WTC11 (cell line): ENCODE results near the gene FOLR1. TPM values are rescaled to one million over a fixed set of nuclear protein-coding genes. Genes with fewer than 3 reads are reported as not detected.
A peak's percentile ranks its signal among the peaks of the same experiment; 100 is the strongest.

Experiments
- ATAC-seq: fragments of 200-7000 bp; cut with Tn5 transposase; 2 replicates; pipeline ENCODE4 v1.10.0; 2021; ENCODE audit warnings: mild to moderate bottlenecking, moderate library complexity
- CTCF ChIA-PET: fragments of 300-600 bp; sonication (Branson Sonifier 250); formaldehyde crosslinking; loops from one replicate; lab custom pipeline; 2021; ENCODE audit warnings: antibody characterized with exemption; lab: Charles Lee
- POLR2A ChIA-PET: fragments of 350-600 bp; sonication (Branson Sonifier 250); formaldehyde crosslinking; loops from one replicate; lab custom pipeline; 2021; ENCODE audit warnings: antibody characterized with exemption; lab: Charles Lee
- DNase-seq: peaks from one replicate; pipeline ENCODE4 v3.0.0; 2021; ENCODE audit warnings: low spot score
- H3K27ac Mint-ChIP-seq: 2 replicates; pipeline ENCODE4 v1.8.0; 2021; ENCODE audit warnings: mixed read lengths
- H3K27me3 Mint-ChIP-seq: 2 replicates; pipeline ENCODE4 v1.8.0; 2021; ENCODE audit warnings: low read depth, mild to moderate bottlenecking, moderate library complexity, mixed read lengths
- H3K36me3 Mint-ChIP-seq: 2 replicates; pipeline ENCODE4 v1.8.0; 2021; ENCODE audit warnings: mixed read lengths
- H3K4me1 Mint-ChIP-seq: 2 replicates; pipeline ENCODE4 v1.8.0; 2022; ENCODE audit warnings: mixed read lengths
- H3K4me3 Mint-ChIP-seq: 2 replicates; pipeline ENCODE4 v1.8.0; 2021; ENCODE audit warnings: mild to moderate bottlenecking, moderate library complexity, mixed read lengths
- H3K9me3 Mint-ChIP-seq: 2 replicates; pipeline ENCODE4 v1.8.0; 2021; ENCODE audit warnings: mixed read lengths
- EMX1 ChIP-seq: fragments of 250-450 bp; sonication (Bioruptor Pico); IDR thresholded peaks from 2 replicates; pipeline ENCODE4 v1.8.0; 2021; ENCODE audit warnings: mild to moderate bottlenecking
- FOXP1 ChIP-seq: sonication (generic); formaldehyde crosslinking; IDR thresholded peaks from 2 replicates; pipeline ENCODE4 v1.8.0; 2022; ENCODE audit warnings: missing genetic modification reagents, mild to moderate bottlenecking, moderate library complexity, borderline replicate concordance
- GRHL2 ChIP-seq: fragments of 250-450 bp; sonication (Bioruptor Pico); IDR thresholded peaks from 2 replicates; pipeline ENCODE4 v1.8.0; 2022; ENCODE audit warnings: mild to moderate bottlenecking, moderate library complexity; ENCODE audit not compliant: insufficient replicate concordance, severe bottlenecking
- GTF2I ChIP-seq: fragments of 250-450 bp; sonication (Bioruptor Pico); conservative IDR thresholded peaks from 2 replicates; pipeline ENCODE4 v1.4.0; 2021; ENCODE audit warnings: mild to moderate bottlenecking
- HMGA2 ChIP-seq: fragments of 250-450 bp; sonication (Bioruptor Pico); IDR thresholded peaks from 2 replicates; pipeline ENCODE4 v1.4.0; 2021; ENCODE audit warnings: mild to moderate bottlenecking, moderate library complexity
- JAZF1 ChIP-seq: fragments of 250-450 bp; sonication (Bioruptor Pico); IDR thresholded peaks from 2 replicates; pipeline ENCODE4 v1.9.0; 2021; ENCODE audit warnings: moderate library complexity, mild to moderate bottlenecking, inconsistent platforms
- MYBL2 ChIP-seq: sonication (generic); formaldehyde crosslinking; IDR thresholded peaks from 2 replicates; pipeline ENCODE4 v1.8.1; 2023; ENCODE audit warnings: mild to moderate bottlenecking, moderate library complexity, missing genetic modification reagents
- NFATC4 ChIP-seq: fragments of 250-450 bp; sonication (Bioruptor Pico); IDR thresholded peaks from 2 replicates; pipeline ENCODE4 v1.9.0; 2021; ENCODE audit warnings: mild to moderate bottlenecking
- NFE2L1 ChIP-seq: sonication (generic); formaldehyde crosslinking; IDR thresholded peaks from 2 replicates; pipeline ENCODE4 v1.8.1; 2023; ENCODE audit warnings: missing genetic modification reagents
- NR1H2 ChIP-seq: sonication (generic); formaldehyde crosslinking; IDR thresholded peaks from 2 replicates; pipeline ENCODE4 v1.9.0; 2021; ENCODE audit warnings: mild to moderate bottlenecking, moderate library complexity, missing genetic modification reagents
- PRRX2 ChIP-seq: fragments of 250-450 bp; sonication (Bioruptor Pico); IDR thresholded peaks from 2 replicates; pipeline ENCODE4 v1.8.0; 2021; ENCODE audit warnings: mild to moderate bottlenecking
- TCF7 ChIP-seq: sonication (generic); formaldehyde crosslinking; IDR thresholded peaks from 2 replicates; pipeline ENCODE4 v1.8.0; 2022; ENCODE audit warnings: mild to moderate bottlenecking, low read depth, missing genetic modification reagents, moderate library complexity
- ZNF138 ChIP-seq: sonication (generic); formaldehyde crosslinking; conservative IDR thresholded peaks from 2 replicates; pipeline ENCODE4 v1.8.1; 2022; ENCODE audit warnings: mild to moderate bottlenecking, moderate library complexity, missing genetic modification reagents
- ZNF263 ChIP-seq: sonication (generic); formaldehyde crosslinking; IDR thresholded peaks from 2 replicates; pipeline ENCODE4 v1.8.1; 2022; ENCODE audit warnings: low read depth, mild to moderate bottlenecking, moderate library complexity, missing genetic modification reagents
- ZNF317 ChIP-seq: sonication (generic); formaldehyde crosslinking; IDR thresholded peaks from 2 replicates; pipeline ENCODE4 v1.8.1; 2023; ENCODE audit warnings: low read depth, mild to moderate bottlenecking, moderate library complexity, missing genetic modification reagents, borderline replicate concordance
- total RNA-seq: library from RNA; stranded (reverse); gene quantifications from 3 replicates; pipeline ENCODE4 v1.2.3, GENCODE V29; 2021
- TF ChIP-seq, protein P1 (sequence below): sonication (generic); formaldehyde crosslinking; IDR thresholded peaks from 2 replicates; pipeline ENCODE4 v1.8.1; 2022; ENCODE audit warnings: low read depth, mild to moderate bottlenecking, moderate library complexity, missing genetic modification reagents, borderline replicate concordance
- TF ChIP-seq, protein P2 (sequence below): sonication (generic); formaldehyde crosslinking; IDR thresholded peaks from 2 replicates; pipeline ENCODE4 v1.8.0; 2022; ENCODE audit warnings: mild to moderate bottlenecking, missing genetic modification reagents
- TF ChIP-seq, protein P3 (sequence below): sonication (generic); formaldehyde crosslinking; IDR thresholded peaks from 2 replicates; pipeline ENCODE4 v1.8.0; 2022; ENCODE audit warnings: mild to moderate bottlenecking, missing genetic modification reagents
- TF ChIP-seq, protein P4 (sequence below): fragments of 250-450 bp; sonication (Bioruptor Pico); conservative IDR thresholded peaks from 2 replicates; pipeline ENCODE4 v1.9.0; 2021; ENCODE audit warnings: mild to moderate bottlenecking
- TF ChIP-seq, protein P5 (sequence below): sonication (generic); formaldehyde crosslinking; conservative IDR thresholded peaks from 2 replicates; pipeline ENCODE4 v1.8.1; 2023; ENCODE audit warnings: mild to moderate bottlenecking, low read depth, missing genetic modification reagents, moderate library complexity
- TF ChIP-seq, protein P6 (sequence below): fragments of 250-450 bp; sonication (Bioruptor Pico); IDR thresholded peaks from 2 replicates; pipeline ENCODE4 v1.9.0; 2021; ENCODE audit warnings: mild to moderate bottlenecking

The FOLR1 gene
- total RNA-seq, 1 experiment from 2014 or later, result 0.35 TPM

DNA sequence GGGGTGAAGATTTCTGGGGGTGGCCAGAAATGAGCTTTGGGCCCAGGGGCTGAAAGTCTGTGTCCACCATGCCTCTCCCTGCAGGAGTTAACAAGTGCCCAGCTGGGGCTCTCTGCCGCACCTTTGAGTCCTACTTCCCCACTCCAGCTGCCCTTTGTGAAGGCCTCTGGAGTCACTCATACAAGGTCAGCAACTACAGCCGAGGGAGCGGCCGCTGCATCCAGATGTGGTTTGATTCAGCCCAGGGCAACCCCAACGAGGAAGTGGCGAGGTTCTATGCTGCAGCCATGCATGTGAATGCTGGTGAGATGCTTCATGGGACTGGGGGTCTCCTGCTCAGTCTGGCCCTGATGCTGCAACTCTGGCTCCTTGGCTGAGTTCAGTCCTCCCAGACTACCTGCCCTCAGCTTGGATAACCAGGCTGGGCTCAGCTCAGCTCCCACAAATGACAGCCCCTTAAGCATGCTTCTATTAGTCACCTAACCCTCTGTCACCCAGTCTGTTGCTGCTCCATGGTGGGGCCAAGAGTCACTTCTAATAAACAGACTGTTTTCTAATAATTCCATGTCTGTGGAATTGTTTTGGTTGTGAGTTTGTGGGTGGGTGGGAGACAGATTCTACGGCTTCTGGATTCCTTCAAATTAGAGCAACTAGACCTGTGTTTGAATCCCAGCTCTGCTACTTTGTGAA is 29.6 kb downstream of the FOLR1 start:
- no peak overlapping the region for H3K4me3 Mint-ChIP-seq
- TF ChIP-seq, protein P1, sequence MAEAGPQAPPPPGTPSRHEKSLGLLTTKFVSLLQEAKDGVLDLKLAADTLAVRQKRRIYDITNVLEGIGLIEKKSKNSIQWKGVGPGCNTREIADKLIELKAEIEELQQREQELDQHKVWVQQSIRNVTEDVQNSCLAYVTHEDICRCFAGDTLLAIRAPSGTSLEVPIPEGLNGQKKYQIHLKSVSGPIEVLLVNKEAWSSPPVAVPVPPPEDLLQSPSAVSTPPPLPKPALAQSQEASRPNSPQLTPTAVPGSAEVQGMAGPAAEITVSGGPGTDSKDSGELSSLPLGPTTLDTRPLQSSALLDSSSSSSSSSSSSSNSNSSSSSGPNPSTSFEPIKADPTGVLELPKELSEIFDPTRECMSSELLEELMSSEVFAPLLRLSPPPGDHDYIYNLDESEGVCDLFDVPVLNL (CRISPR knock-in tag), result no peak
- TF ChIP-seq JAZF1 (CRISPR knock-in tag) (no peak), GTF2I (CRISPR knock-in tag) (no peak), PRRX2 (no peak), NFATC4 (CRISPR knock-in tag) (no peak), ZNF138 (CRISPR knock-in tag) (no peak), MYBL2 (CRISPR knock-in tag) (no peak), NFE2L1 (no peak), ZNF263 (no peak), HMGA2 (no peak), NR1H2 (CRISPR knock-in tag) (no peak), ZNF317 (CRISPR knock-in tag) (no peak)
- TF ChIP-seq, protein P2, sequence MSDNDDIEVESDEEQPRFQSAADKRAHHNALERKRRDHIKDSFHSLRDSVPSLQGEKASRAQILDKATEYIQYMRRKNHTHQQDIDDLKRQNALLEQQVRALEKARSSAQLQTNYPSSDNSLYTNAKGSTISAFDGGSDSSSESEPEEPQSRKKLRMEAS (CRISPR knock-in tag), result no peak
- TF ChIP-seq, protein P3, sequence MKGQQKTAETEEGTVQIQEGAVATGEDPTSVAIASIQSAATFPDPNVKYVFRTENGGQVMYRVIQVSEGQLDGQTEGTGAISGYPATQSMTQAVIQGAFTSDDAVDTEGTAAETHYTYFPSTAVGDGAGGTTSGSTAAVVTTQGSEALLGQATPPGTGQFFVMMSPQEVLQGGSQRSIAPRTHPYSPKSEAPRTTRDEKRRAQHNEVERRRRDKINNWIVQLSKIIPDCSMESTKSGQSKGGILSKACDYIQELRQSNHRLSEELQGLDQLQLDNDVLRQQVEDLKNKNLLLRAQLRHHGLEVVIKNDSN (CRISPR knock-in tag), result no peak
- TF ChIP-seq, protein P4, sequence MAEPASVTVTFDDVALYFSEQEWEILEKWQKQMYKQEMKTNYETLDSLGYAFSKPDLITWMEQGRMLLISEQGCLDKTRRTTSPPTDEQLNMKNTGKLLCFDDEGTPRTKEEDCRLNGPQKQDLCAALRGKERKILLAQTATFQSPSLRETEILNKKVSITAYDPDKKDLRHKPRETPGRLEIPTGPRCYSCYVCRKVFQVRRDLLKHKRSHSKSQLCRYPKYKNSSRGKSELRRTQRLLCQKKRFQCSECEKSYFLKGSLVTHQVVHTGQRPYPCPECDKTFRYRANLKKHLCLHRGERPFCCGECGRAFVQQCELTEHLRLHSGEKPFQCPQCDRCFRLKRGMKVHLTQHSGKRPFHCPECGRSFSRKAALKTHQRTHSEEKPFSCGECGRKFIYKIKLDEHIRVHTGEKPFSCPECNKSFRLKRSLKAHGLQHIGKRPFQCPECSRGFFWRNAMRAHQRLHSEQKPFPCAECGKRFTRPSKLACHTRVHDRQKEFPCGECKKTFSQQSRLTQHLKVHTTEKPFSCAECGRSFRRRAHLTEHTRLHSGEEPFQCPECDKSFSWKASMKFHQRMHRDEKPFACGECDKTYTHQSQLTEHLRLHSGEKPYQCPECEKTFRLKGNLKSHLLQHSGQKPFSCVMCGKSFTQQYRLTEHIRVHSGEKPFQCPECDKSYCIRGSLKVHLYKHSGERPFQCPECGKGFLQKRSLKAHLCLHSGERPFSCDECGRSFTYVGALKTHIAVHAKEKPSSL, result no peak
- TF ChIP-seq, all 79 proteins: peak for 0
- Mint-ChIP-seq H3K27ac (no peak overlapping the region), H3K9me3 (no peaks in the 10 kb centered on the region), H3K27me3 (peaks cover 16% of the 10 kb centered on the region; the same call in 1 of the 2 replicates), H3K36me3 (no peaks in the 10 kb centered on the region), H3K4me1 (peaks cover 31% of the 10 kb centered on the region)
- POLR2A ChIA-PET, result no interaction called here
- no peak for DNase-seq
- CTCF ChIA-PET, result interaction anchor here (0.9 to 8.6 kb wide), 5 partner anchors 14 to 421 kb away, joined by 3 to 123 read pairs (median 4); no protein-coding TSS in a partner anchor
- ATAC-seq, result no peak

DNA sequence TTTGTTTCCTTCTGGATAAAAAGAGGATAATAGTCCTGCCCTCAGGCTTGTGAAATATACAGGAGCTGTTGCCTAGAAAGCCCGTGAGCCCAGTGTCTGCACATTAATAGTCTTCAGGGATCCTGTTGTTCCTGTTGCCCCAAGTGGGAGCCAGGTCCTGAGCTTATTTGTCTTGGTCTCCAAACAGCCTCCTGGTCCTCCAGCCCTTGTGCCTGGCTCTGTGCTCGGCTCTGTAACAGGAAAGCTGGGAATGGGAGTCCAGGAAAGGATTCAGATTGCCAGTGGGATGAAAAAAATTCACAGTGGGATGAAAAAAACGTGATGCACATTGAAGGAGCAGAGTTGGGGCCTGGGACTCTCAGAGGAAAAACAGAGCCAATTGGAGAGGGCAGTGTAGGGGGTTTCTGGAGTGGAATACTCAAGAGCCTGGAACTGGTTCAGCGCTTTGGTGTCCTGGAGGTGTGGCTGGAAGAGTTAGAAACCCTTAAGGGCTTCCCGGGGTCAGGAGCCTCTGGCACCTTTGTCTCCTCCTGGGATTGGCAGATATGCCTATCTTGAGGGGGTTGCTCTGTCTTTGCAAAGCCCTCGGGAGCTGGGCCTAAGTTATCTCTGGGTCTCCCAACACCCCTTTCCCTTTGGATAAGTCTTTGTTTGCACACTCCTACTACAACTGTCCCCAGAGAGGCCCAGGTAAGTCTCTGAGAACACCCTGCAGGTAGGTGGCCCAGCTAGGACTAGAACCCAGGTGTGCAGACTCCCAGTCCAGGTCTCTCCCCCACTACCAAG is 30.4 kb downstream of the FOLR1 start:
- DNase-seq (no peak), ATAC-seq (no peak)
- peak overlapping the region; percentile 73 for H3K4me3 Mint-ChIP-seq
- peak overlapping the region; percentile 80 for H3K27ac Mint-ChIP-seq
- TF ChIP-seq, protein P5, sequence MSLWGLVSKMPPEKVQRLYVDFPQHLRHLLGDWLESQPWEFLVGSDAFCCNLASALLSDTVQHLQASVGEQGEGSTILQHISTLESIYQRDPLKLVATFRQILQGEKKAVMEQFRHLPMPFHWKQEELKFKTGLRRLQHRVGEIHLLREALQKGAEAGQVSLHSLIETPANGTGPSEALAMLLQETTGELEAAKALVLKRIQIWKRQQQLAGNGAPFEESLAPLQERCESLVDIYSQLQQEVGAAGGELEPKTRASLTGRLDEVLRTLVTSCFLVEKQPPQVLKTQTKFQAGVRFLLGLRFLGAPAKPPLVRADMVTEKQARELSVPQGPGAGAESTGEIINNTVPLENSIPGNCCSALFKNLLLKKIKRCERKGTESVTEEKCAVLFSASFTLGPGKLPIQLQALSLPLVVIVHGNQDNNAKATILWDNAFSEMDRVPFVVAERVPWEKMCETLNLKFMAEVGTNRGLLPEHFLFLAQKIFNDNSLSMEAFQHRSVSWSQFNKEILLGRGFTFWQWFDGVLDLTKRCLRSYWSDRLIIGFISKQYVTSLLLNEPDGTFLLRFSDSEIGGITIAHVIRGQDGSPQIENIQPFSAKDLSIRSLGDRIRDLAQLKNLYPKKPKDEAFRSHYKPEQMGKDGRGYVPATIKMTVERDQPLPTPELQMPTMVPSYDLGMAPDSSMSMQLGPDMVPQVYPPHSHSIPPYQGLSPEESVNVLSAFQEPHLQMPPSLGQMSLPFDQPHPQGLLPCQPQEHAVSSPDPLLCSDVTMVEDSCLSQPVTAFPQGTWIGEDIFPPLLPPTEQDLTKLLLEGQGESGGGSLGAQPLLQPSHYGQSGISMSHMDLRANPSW (CRISPR knock-in tag), result no peak
- TF ChIP-seq, protein P6, sequence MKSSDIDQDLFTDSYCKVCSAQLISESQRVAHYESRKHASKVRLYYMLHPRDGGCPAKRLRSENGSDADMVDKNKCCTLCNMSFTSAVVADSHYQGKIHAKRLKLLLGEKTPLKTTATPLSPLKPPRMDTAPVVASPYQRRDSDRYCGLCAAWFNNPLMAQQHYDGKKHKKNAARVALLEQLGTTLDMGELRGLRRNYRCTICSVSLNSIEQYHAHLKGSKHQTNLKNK, result no peak
- TF ChIP-seq GRHL2 (no peak), FOXP1 (CRISPR knock-in tag) (no peak), TCF7 (no peak), EMX1 (CRISPR knock-in tag) (no peak)
- TF ChIP-seq, all 79 proteins: peak for 0
- POLR2A ChIA-PET, result interaction anchor here (0.6 to 3.8 kb wide), 5 partner anchors 16 to 110 kb away, joined by 3 to 37 read pairs (median 3); partner anchors contain the start of gene ANAPC15
- Mint-ChIP-seq H3K36me3 (no peaks in the 10 kb centered on the region), H3K4me1 (peaks cover 32% of the 10 kb centered on the region), H3K27me3 (peaks cover 10% of the 10 kb centered on the region; the same call in 1 of the 2 replicates), H3K9me3 (no peaks in the 10 kb centered on the region)
- CTCF ChIA-PET, result interaction anchor here (0.9 to 8.6 kb wide), 14 partner anchors 14 to 368 kb away, joined by 3 to 123 read pairs (median 4); partner anchors contain the start of genes ANAPC15 and FOLR1
